GM18508 (cell line): ENCODE results near the gene S100PBP.
"Not testable (repeated sequence)": the region's sequence is repeated elsewhere in the genome, so short reads cannot be mapped to it uniquely, and the experiment has no call there.

Experiments
- ATAC-seq: cut with Tn5 transposase; IDR thresholded peaks from one replicate; pipeline ENCODE4 v1.9.1; 2021; ENCODE audit warnings: moderate number of reproducible peaks; ENCODE audit not compliant: insufficient read depth, unreplicated experiment

The S100PBP gene

GRCh38 chr1:32783851-32784250 is 33.6 kb upstream of the S100PBP start:
- ATAC-seq = no peak

GRCh38 chr1:32784817-32785216 is 32.6 kb upstream of the S100PBP start:
- ATAC-seq = no peak

DNA sequence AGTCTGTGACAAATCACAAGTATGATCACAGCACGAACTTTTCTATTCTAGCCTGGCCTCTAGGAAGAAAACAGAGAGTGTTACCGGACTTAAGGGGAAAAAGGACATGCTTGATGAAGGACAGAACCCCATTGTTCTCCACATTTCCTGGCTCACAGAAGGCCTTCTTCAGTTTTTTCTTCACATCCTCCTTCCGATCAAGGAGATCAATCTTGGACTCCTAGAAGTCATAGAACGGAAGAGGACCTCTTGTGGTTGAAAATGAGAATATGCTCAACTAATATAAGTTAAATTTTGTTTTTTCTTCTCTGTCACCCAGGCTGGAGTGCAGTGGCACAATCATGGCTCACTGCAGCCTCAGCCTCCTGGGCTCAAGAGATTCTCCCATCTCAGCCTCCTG is 30.6 kb upstream of the S100PBP start:
- no peak for ATAC-seq

DNA sequence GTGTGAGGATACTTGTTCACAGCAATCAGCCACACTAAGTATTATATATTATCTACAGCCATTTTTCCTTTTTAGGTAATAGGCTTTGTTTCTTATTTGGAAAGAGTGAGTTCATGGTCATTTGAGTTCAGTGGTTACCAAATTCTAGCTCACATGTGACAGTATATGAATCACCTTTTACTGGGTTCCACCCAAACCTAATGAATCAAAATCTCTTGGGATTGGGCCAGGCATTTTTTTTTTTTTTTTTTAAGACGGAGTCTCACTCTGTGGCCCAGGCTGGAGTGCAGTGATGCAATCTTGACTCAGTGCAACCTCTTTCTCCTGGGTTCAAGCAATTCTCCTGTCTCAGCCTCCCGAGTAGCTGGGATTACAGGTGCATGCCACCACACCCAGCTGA is 28.1 kb upstream of the S100PBP start:
- ATAC-seq = not testable (repeated sequence)

- ATAC-seq = no peak
These were observed 25.6 kb upstream of the S100PBP start for GRCh38 chr1:32791881-32792280.

DNA sequence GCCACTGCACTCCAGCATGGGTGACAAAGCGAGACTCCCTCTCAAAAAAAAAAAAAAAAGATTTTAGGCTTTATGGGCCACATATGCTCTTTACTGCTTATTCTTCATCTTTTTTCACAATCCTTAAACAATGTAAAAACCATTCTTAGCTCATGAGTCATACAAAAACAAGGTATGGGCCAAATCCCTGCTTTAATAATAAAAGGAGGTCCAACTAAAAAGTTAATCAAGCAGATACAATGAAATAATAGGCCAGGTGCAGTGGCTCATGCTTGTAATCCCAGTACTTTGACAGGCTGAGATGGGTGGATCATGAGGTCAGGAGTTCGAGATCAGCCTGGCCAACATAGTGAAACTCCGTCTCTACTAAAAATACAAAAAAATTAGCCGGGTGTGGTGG is 21.7 kb upstream of the S100PBP start:
- ATAC-seq = not testable (repeated sequence)

GRCh38 chr1:32797456-32797855 is 20.0 kb upstream of the S100PBP start:
- ATAC-seq = no peak

DNA sequence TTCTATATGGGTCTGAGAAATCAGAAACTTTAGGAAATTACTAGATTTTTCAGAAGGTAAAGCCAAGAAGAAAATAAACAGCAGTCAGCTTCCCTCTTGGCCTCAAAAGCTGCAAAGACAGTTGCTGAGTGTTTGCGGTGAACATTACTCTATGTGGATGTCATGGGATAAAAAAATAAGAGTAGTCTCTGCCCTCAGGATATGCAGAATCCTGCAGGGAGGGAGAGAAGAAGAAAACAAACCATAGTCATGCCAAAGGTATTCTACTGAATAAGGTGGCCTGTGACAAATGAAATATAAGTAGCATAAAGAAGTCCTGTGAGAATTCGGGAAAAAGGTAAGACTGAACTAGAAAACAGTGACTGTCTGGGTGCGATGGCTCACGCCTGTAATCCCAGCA is 19.3 kb upstream of the S100PBP start:
- no peak for ATAC-seq

DNA sequence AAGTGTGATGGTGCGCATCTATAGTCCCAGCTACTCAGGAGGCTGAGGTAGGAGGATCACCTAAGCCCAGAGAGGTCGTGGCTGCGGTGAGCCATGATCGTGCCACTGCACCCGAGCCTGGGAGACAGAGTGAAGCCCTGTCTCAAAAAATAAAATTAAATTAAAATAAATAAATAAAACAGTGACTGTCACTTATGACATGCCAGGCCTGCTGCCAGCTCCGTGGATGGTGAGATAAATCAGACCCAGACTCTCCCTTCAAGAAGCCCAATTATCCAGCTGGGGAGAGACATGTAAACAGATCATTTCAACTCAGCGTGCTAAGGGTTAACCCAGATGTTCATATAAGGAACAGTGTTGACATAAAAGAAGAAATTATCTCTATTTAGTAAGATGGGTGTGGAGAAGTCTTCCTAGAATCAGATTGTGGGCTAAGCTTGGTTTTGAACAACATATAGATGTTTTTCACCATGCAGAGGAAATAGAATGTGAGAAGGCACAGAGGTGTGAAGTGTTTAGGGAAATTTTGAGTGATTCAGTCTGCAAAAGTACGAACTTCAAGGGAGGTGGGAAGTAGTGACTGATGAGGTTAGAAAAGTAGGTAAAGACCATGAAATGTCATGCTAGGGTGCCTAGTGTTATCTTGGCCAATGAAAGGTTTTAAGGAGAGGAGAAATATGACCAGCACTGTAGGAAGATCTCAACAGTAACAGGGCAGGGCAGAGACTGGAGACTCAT is 18.6 kb upstream of the S100PBP start:
- ATAC-seq = no peak

GRCh38 chr1:32801096-32801715 is 16.2 kb upstream of the S100PBP start:
- ATAC-seq = no peak

DNA sequence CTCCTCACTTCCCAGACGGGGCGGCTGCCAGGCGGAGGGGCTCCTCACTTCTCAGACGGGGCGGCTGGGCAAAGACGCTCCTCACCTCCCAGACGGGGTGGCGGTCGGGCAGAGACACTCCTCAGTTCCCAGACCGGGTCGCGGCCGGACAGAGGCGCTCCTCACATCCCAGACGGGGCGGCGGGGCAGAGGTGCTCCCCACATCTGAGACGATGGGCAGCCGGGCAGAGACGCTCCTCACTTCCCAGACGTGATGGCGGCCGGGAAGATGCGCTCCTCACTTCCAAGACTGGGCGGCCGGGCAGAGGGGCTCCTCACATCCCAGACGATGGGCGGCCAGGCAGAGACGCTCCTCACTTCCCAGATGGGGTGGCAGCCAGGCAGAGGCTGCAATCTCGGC is 13.0 kb upstream of the S100PBP start:
- not testable (repeated sequence) for ATAC-seq

DNA sequence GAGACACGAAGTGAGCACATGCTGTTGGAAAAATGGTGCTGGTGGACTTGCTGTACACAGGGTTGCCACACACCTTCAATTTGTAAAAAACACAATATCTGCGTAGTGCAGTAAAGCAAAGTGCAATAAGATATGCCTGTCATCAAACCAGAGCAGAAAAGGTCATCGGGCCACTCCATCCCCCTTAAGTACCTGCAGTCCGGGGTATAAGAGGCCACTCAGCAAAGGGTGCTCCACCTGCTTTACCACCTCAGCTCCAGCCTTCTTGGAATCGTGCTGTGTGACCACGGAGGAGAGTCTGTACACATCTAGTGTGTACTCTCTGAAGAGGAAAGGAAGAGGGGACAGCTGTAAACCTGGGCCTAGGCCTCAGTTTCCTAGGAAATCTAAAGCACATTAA is 11.2 kb upstream of the S100PBP start:
- ATAC-seq = no peak

- ATAC-seq = no peak
These were observed 10.4 kb upstream of the S100PBP start for GRCh38 chr1:32806910-32807523.

DNA sequence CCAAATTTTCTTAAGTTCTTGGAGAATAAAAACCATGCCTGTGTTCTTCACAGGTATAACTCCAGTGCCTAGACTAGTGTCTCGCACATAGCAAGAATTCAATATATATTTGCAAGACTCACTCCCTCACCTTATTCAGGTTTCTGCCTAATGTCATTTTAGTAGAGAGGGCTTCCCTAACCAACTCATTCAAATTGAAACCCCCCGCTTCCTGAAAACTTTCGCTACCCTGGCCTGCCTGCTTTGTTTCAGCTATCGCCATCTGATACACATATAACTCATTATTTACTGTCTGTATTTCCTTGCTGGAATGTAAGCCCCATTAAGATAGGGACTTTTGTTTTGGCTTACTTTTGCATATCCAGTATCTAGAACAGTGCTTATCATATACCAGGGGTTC is 8.9 kb upstream of the S100PBP start:
- no peak for ATAC-seq

GRCh38 chr1:32810358-32810757 is 7.1 kb upstream of the S100PBP start:
- no peak for ATAC-seq

DNA sequence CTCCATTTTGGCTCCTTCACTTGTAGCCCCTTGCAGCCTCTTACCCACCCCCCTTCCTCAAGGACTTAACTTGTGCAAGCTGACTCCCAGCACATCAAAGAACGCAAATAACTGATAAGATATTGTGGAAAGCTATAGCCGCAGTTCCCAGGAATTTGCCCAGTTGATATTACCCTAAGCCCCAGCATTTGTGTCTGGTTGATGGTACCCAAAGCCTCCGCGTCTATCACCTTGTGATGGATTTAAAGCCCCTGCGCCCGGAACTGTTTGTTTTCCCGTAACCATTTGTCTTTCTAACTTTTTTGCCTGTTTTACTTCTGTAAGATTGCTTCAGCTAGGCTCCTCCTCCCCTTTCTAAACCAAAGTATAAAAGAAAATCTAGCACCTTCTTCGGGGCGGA is 6.2 kb upstream of the S100PBP start:
- no peak for ATAC-seq

DNA sequence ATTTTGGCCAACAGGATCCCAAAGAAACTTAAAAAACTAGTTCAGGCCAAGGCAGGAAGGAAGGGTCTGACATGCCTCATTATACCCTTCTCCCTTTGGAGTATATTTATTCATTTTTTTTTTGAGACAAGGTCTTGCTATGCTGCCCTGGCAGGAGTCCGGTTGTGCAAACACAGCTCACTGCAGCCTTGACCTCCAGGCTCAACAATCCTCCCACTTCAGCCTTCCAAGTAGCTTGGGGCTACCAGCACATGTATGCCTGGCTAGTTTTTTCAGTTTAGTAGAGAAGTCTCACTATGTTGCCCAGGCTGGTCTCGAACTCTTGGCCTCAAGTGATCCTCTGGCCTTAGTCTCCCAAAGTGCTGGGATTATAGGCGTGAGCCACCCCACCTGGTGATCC is 5.5 kb upstream of the S100PBP start:
- ATAC-seq = no peak

DNA sequence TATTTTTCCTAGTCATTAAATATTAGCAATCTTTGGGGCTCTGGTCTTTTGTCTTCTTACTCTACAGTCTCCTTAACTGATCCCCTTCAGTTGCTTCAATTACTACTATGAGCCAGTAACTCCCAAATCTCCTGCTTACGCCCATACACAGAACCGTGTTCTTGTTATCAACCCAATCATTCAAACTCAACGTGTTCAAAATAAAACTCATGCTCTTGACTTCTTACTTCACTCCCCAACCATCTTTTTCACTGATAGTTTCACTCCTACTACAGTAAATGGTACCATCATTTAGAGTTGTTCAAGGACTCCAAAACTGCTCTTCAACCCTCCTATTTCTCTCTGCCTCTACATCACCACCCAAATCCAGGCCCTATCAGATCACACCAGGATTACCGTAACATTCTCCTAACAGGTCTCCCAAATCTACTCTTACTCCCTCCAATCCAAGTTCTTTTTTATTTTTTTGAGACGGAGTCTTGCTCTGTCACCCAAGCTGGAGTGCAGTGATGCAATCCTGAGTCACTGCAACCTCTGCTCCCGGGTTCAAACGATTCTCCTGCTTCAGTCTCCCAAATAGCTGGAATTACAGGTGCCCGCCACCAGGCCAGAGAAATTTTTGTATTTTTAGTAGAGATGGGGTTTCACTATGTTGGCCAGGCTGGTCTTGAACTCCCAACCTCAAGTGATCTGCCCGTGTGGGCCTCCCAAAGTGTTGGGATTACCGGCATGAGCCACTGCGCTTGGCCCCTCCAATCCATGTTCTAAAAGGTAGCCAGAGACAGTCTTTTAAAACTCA is 3.3 kb upstream of the S100PBP start:
- no peak for ATAC-seq

DNA sequence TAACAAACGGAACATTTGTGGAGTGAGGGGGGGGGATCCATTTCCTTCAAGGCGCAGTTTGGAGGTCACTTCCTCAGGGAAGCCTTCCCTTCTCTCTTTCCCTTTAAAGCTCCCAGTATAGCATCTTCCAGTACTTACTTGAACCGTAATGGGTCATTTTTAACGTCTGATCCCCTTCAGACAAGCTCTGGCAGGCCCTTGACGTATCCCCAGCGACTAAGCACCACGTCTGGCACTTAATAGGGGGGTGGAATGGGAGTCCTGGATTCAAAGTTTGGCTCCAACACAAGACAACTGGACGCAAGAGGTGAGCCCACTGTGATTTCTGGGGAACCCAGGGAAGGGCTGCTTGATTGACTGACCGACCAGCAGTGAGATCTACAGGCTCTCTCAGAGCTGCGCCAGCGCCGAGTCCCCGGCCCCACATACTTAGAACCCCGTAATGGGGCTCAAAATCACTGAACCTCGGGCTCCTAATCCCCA is 736 bp upstream of the S100PBP start:
- no peak for ATAC-seq

- ATAC-seq = no peak
These were observed 648 bp downstream of the S100PBP start for GRCh38 chr1:32817815-32818786.
